KMS-11 (cell line): Measurements from ENCODE around the gene SLC24A3.

Source experiments
- H2AFZ ChIP-seq: fragments of 200-600 bp; sonication (generic); 2 replicates; pipeline ENCODE4 v1.6.1; 2016; ENCODE audit warnings: antibody characterized with exemption, mixed run types, low read depth
- H3K27ac ChIP-seq: fragments of 200-600 bp; sonication (generic); 2 replicates; pipeline ENCODE4 v1.6.1; 2016; ENCODE audit warnings: mild to moderate bottlenecking, mixed run types
- H3K27me3 ChIP-seq: fragments of 200-600 bp; sonication (generic); 2 replicates; pipeline ENCODE4 v1.6.1; 2017; ENCODE audit warnings: mild to moderate bottlenecking, low read depth, mixed run types, moderate library complexity; ENCODE audit not compliant: insufficient read depth
- H3K36me3 ChIP-seq: fragments of 200-600 bp; sonication (generic); 2 replicates; pipeline ENCODE4 v1.6.1; 2017; ENCODE audit warnings: mild to moderate bottlenecking, mixed run types; ENCODE audit not compliant: insufficient read depth
- H3K4me1 ChIP-seq: fragments of 200-600 bp; sonication (generic); 2 replicates; pipeline ENCODE4 v1.6.1; 2016; ENCODE audit warnings: mild to moderate bottlenecking, low read depth, mixed run types; ENCODE audit not compliant: poor library complexity, severe bottlenecking
- H3K4me2 ChIP-seq: fragments of 200-600 bp; sonication (generic); 2 replicates; pipeline ENCODE4 v1.7.0; 2016; ENCODE audit warnings: mild to moderate bottlenecking, mixed run types
- H3K4me3 ChIP-seq: fragments of 200-600 bp; sonication (generic); IDR thresholded peaks from 2 replicates; pipeline ENCODE4 v1.6.1; 2017; ENCODE audit warnings: low read depth, low read length, mixed read lengths; ENCODE audit not compliant: insufficient read depth
- H3K79me2 ChIP-seq: fragments of 200-600 bp; sonication (generic); 2 replicates; pipeline ENCODE4 v1.6.1; 2016; ENCODE audit warnings: low read depth, mixed run types; ENCODE audit not compliant: insufficient read depth
- H3K9ac ChIP-seq: fragments of 200-600 bp; sonication (generic); 2 replicates; pipeline ENCODE4 v1.6.1; 2016; ENCODE audit warnings: mild to moderate bottlenecking, mixed run types
- H4K20me1 ChIP-seq: fragments of 200-600 bp; sonication (generic); 2 replicates; pipeline ENCODE4 v1.6.1; 2016; ENCODE audit warnings: mild to moderate bottlenecking, mixed run types; ENCODE audit not compliant: insufficient read depth
- TF ChIP-seq, protein P1 (sequence below): fragments of 200-600 bp; sonication (generic); conservative IDR thresholded peaks from 2 replicates; pipeline ENCODE4 v1.6.1; 2017; ENCODE audit warnings: low read depth, mild to moderate bottlenecking, antibody characterized with exemption, low read length, moderate library complexity, mixed read lengths

The SLC24A3 gene

GRCh38 chr20:19336631-19337030, 124.2 kb downstream of the SLC24A3 start:
- Histone ChIP-seq H3K4me3 (no peak overlapping the region), H3K79me2 (no peaks in the 10 kb centered on the region), H3K4me2 (no peak overlapping the region), H4K20me1 (no peaks in the 10 kb centered on the region), H3K9ac (no peak overlapping the region), H3K27ac (no peak overlapping the region), H3K27me3 (no peaks in the 10 kb centered on the region), H3K36me3 (no peaks in the 10 kb centered on the region), H3K4me1 (no peaks in the 10 kb centered on the region), H2AFZ (no peak overlapping the region)
- TF ChIP-seq, protein P1, sequence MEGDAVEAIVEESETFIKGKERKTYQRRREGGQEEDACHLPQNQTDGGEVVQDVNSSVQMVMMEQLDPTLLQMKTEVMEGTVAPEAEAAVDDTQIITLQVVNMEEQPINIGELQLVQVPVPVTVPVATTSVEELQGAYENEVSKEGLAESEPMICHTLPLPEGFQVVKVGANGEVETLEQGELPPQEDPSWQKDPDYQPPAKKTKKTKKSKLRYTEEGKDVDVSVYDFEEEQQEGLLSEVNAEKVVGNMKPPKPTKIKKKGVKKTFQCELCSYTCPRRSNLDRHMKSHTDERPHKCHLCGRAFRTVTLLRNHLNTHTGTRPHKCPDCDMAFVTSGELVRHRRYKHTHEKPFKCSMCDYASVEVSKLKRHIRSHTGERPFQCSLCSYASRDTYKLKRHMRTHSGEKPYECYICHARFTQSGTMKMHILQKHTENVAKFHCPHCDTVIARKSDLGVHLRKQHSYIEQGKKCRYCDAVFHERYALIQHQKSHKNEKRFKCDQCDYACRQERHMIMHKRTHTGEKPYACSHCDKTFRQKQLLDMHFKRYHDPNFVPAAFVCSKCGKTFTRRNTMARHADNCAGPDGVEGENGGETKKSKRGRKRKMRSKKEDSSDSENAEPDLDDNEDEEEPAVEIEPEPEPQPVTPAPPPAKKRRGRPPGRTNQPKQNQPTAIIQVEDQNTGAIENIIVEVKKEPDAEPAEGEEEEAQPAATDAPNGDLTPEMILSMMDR: no peak

GRCh38 chr20:19338380-19338779, 125.9 kb downstream of the SLC24A3 start:
- Histone ChIP-seq H3K27me3 (no peaks in the 10 kb centered on the region), H3K4me3 (no peak overlapping the region)
- TF ChIP-seq, protein P1: no peak

GRCh38 chr20:19338960-19339359, 126.5 kb downstream of the SLC24A3 start:
- H2AFZ ChIP-seq: no peak overlapping the region
- TF ChIP-seq, protein P1: no peak
- no peaks in the 10 kb centered on the region for H3K79me2 ChIP-seq
- H3K4me3 ChIP-seq: no peak overlapping the region
- H3K9ac ChIP-seq: no peak overlapping the region
- H3K4me1 ChIP-seq: no peaks in the 10 kb centered on the region
- no peak overlapping the region for H3K4me2 ChIP-seq
- H3K36me3 ChIP-seq: no peaks in the 10 kb centered on the region
- H3K27ac ChIP-seq: no peak overlapping the region
- no peaks in the 10 kb centered on the region for H3K27me3 ChIP-seq
- no peaks in the 10 kb centered on the region for H4K20me1 ChIP-seq

More at GRCh38 chr20:19338380-19338779, 125.9 kb downstream of the SLC24A3 start:
- Histone ChIP-seq H3K4me1 (no peaks in the 10 kb centered on the region), H4K20me1 (no peaks in the 10 kb centered on the region), H2AFZ (no peak overlapping the region), H3K27ac (no peak overlapping the region), H3K9ac (no peak overlapping the region), H3K36me3 (no peaks in the 10 kb centered on the region), H3K4me2 (no peak overlapping the region), H3K79me2 (no peaks in the 10 kb centered on the region)

GRCh38 chr20:19341348-19342053, 129.1 kb downstream of the SLC24A3 start:
- no peak overlapping the region for H3K27ac ChIP-seq

More at GRCh38 chr20:19341348-19342053, 129.1 kb downstream of the SLC24A3 start:
- no peak overlapping the region for H3K9ac ChIP-seq
- no peak overlapping the region for H3K4me3 ChIP-seq
- TF ChIP-seq, protein P1: no peak
- H3K27me3 ChIP-seq: no peaks in the 10 kb centered on the region
- H3K4me2 ChIP-seq: no peak overlapping the region
- H3K79me2 ChIP-seq: no peaks in the 10 kb centered on the region
- H3K4me1 ChIP-seq: no peaks in the 10 kb centered on the region
- no peaks in the 10 kb centered on the region for H4K20me1 ChIP-seq
- no peaks in the 10 kb centered on the region for H3K36me3 ChIP-seq
- no peak overlapping the region for H2AFZ ChIP-seq
